D721Med (cell line): ENCODE results near the gene MACIR.

ENCODE experiments used
- DNase-seq: peaks from one replicate; pipeline ENCODE4 v3.0.0; 2011; ENCODE audit warnings: low spot score; ENCODE audit not compliant: insufficient read length
- FAIRE-seq: peaks from 2 replicates; lab custom pipeline; 2011; peaks lifted over from hg19 to GRCh38; lab: Jason Lieb, UNC
- CTCF ChIP-seq: IDR thresholded peaks from 2 replicates; pipeline ENCODE4 v1.5.1; 2012; ENCODE audit warnings: mild to moderate bottlenecking, control low read depth; ENCODE audit not compliant: insufficient read depth; ENCODE audit errors: missing control alignments

Gene MACIR

GRCh38 chr5:103308774-103309173 is 50.2 kb downstream of the MACIR start:
- FAIRE-seq (no peak), DNase-seq (no peak)
- no peak for TF ChIP-seq CTCF

DNA sequence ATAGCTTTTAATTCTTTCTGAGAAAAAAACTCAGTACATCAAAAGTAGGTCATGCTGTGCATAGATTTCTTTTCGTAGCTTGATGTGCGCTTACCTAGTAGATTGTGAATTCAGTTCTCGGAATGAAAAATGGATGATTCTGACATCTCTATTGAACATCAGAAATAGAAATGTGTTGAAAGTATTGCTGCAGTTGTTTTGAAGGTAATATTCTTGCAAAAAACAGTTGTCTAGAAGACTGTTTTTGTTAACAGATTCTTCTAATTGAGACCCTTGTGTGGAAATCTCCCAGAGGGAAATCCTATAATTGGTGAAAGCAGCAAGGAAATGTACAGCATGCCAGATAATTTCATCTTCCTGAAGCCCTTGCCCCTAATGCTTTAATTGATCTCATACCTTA is 54.5 kb downstream of the MACIR start:
- FAIRE-seq (no peak), DNase-seq (no peak)
- no peak for TF ChIP-seq CTCF

DNA sequence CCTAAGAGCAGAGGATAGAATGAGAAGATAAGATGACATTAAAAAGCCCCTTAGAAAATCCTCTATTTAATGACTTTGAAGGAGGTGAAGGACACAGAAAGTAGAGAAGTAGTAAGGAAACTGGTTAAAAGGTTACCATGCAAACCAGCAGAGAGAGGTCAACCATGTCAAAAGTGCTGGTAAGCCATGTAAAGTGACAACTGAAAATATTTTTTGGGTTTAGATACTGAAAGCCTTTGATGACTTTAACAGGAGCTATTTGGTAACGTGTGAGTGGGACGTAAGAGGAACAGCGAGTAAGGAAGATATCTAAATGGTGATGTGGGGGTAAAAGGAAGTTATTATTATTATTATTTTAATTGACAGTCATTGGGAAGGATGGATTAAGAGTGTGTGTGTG is 56.9 kb downstream of the MACIR start:
- TF ChIP-seq CTCF = no peak
- no peak for FAIRE-seq

DNA sequence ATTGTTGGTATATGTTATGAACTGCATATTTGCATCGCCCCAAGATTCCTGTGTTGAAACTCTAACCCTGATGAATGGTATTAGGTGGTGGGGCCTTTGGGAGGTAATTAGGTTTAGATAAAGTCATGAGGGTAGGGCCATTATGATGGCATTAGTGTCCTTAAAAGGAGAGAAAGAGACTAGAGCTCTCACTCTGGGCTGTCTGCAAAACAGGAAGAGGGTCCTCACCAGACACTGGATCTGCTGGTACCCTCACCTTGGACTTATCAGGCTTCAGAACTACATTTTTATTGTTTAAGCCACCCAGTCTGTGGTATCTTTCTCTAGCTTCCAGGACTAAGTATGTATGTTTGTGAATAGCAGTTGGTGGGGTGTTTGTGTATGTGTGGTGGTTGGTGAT is 68.9 kb downstream of the MACIR start:
- FAIRE-seq (no peak), DNase-seq (no peak)
- TF ChIP-seq CTCF = no peak

More for the DNA sequence above, 56.9 kb downstream of the MACIR start:
- no peak for DNase-seq

DNA sequence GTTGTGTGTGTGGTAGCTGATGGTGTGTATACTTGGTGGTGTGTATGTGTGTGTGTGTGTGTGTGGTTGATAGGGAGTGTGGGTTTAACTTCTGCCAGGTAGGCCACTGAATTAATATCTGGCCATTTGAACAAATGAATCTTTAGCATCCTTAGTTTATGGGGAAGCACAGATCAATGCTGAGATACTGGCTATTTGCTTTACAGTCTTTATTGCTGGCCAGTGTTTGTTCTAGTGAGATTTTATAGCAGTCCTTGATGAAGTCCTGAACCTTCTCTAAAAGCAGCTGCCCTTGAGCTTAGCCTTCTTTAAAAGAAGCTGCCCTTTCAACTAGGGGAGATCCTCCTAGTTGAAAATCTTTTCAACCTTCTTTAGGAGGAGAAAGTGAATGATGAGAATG is 69.3 kb downstream of the MACIR start:
- TF ChIP-seq CTCF = no peak
- FAIRE-seq (no peak), DNase-seq (no peak)
